HG02610 (cell line): ENCODE results near the gene ZNF563.

ENCODE experiments used
- ATAC-seq: cut with Tn5 transposase; IDR thresholded peaks from one replicate; pipeline ENCODE4 v1.9.1; 2021; ENCODE audit warnings: mild to moderate bottlenecking, moderate library complexity; ENCODE audit not compliant: unreplicated experiment

The ZNF563 gene

GRCh38 chr19:12295191-12295590, 38.2 kb downstream of the ZNF563 start:
- peak; percentile 10 for ATAC-seq

DNA sequence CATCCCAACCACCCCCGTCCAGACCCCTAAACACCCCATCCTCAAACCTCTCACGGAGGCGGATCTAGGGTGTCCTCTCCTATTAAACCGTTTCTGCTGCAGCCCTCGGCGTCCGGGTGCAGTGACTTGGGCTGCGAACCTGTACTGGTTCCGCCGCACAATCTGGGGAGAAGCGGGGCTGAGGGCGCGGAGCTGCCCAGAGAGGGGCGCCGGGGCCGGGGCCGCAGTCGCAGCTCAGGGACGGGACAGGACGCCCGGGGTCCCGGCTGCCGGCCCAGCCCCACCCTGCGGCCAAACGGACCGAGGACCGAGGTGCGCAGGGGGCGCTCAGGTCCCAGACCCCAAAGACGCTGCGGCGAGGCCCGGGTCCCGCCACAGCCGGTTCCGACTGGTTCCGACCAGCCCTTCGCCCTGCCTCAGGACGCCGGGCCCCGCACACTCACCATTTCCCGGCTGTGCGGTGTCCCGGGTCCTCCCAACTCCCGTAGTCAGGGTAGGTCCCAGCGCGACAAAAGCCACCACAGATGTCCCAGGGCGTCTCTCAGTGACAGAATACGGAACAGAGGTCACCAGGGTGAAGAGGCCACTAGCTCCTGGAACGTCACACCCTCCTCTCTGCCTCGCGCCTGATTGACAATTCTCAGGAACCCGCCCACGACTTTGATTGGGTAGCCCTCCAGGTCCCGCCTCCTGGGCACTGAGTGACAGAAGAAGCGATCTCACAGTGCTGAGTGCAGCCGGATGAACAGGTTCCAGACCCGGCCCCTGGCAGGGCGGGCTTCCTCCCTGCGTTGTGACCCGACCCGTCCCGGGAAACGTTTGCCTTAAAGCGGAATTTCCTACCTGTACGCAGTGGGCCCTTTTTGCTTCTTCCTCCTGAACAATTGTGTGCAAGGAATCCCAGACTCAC, 38.9 kb downstream of the ZNF563 start, which contains the start of gene ZNF44:
ZNF44 (minus strand) TSS at position 635 of the 910 bp plus-strand sequence; CDS start at position 446, 189 bp downstream.
- peak; percentile 95 for ATAC-seq

GRCh38 chr19:12293777-12294248, 39.6 kb downstream of the ZNF563 start:
- ATAC-seq, result peak; percentile 32

- ATAC-seq, result no peak
These were observed 43.7 kb downstream of the ZNF563 start for GRCh38 chr19:12289790-12290065.

GRCh38 chr19:12287958-12288500, 45.4 kb downstream of the ZNF563 start:
- no peak for ATAC-seq

GRCh38 chr19:12284631-12285030, 48.8 kb downstream of the ZNF563 start:
- ATAC-seq, result no peak

GRCh38 chr19:12284226-12284625, 49.2 kb downstream of the ZNF563 start:
- no peak for ATAC-seq

- no peak for ATAC-seq
These were observed 54.7 kb downstream of the ZNF563 start for GRCh38 chr19:12278713-12279112.

- no peak for ATAC-seq
These were observed 60.2 kb downstream of the ZNF563 start for GRCh38 chr19:12272980-12273901.

GRCh38 chr19:12272386-12272785, 61.0 kb downstream of the ZNF563 start:
- ATAC-seq, result no peak

- ATAC-seq, result no peak
These were observed 62.6 kb downstream of the ZNF563 start for GRCh38 chr19:12270854-12271253.
